ENCODE measurements around the gene KCNH3. TPM values are rescaled to one million over a fixed set of nuclear protein-coding genes. Genes with fewer than 3 reads are reported as not detected.

KCNH3 gene
- total and polyA plus RNA-seq, 2 experiments from 2014 or later, result 0.21 to 0.52 TPM

GRCh38 chr12:49582850-49583249 is 44.0 kb downstream of the KCNH3 start:
- no peak for ATAC-seq
- peaks cover 8% of the 10 kb centered on the region for H3K27me3 Mint-ChIP-seq (ENCODE audit: insufficient read depth, low read depth, poor library complexity)
- TF ChIP-seq STAT1 (IDR thresholded peaks at IDR 0.05; ENCODE audit: unreplicated experiment) (no peak), EZH2 (IDR thresholded peaks at IDR 0.05; ENCODE audit: low read depth, unreplicated experiment) (no peak), CREB1 (CRISPR knock-in tag; IDR thresholded peaks at IDR 0.05; ENCODE audit: low read depth) (no peak), CTCF (conservative IDR thresholded peaks at IDR 0.05; ENCODE audit: low read depth in 2 of 2) (no peak), ZNF331 (CRISPR knock-in tag; IDR thresholded peaks at IDR 0.05; ENCODE audit: low read depth) (no peak), JUNB (IDR thresholded peaks at IDR 0.05; ENCODE audit: unreplicated experiment) (no peak)

DNA sequence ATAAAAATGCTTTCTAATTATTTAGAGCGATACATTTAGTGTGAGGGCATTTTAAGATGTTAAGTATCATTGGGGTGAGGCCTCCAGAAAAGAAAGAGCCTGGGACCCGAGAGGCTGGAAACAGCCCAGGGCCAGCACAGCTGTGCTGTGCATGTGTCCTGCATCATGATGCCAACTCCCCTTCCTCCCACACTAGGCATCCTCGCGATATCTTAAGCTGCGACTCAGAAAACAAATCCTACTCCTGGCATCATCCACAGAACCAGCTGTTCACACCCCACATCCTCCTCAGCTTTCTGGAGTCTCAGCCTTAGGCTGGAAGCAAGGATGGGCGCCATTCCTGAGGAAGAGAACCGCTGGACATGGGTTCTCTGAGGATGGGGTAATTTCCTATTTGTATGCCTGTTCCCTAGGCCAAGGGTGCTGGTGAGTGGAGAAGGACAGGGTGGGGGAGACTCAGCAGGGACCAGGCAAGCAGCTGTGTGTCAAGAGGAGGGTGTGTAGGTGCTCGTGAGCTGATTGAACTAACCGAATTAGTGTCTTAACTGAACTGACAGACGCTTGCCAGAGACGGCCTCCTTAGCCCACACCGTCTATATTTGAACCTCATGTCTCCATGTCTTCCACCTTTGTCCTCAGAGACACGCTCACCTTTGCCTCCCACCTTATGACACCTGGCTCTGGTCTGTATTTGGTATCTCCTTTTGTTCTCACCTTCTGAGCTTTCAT is 44.7 kb downstream of the KCNH3 start:
- Histone ChIP-seq H3K27ac (ENCODE audit: low read depth) (no peak overlapping the region), H3F3A (replicated peaks; ENCODE audit: low read depth) (no peaks in the 10 kb centered on the region), H3K4me3 (no peak overlapping the region), H3K36me3 (ENCODE audit: insufficient read depth) (no peaks in the 10 kb centered on the region), H3K27me3 (ENCODE audit: insufficient read depth) (no peaks in the 10 kb centered on the region), H3K4me1 (ENCODE audit: insufficient read depth) (no peaks in the 10 kb centered on the region), H3K9me2 (ENCODE audit: insufficient read depth) (no peaks in the 10 kb centered on the region), H2AFZ (no peak overlapping the region), H4K20me1 (replicated peaks; ENCODE audit: insufficient read depth) (peaks cover 2% of the 10 kb centered on the region; the same call in 1 of the 2 replicates), H3K79me2 (replicated peaks; ENCODE audit: insufficient read depth) (0 out of 2 replicates have a peak, but pooled peaks cover 14% of the 10 kb centered on the region), H3K4me2 (no peak overlapping the region)
- DNase-seq (ENCODE audit: low spot score) (no peak), ATAC-seq (no peak)
- H3K27ac Mint-ChIP-seq, result no peak overlapping the region
- H3K9me3 Mint-ChIP-seq, result no peaks in the 10 kb centered on the region
- H3K36me3 Mint-ChIP-seq (ENCODE audit: low read depth), result peaks cover 2% of the 10 kb centered on the region; the same call in 1 of the 3 replicates
- H3K27me3 Mint-ChIP-seq (ENCODE audit: insufficient read depth, low read depth, poor library complexity), result peaks cover 11% of the 10 kb centered on the region
- peaks cover 16% of the 10 kb centered on the region for H3K4me1 Mint-ChIP-seq
- H3K4me3 Mint-ChIP-seq, result no peak overlapping the region
- TF ChIP-seq EZH2phosphoT487 (IDR thresholded peaks at IDR 0.05; ENCODE audit: unreplicated experiment), result no peak
- TF ChIP-seq NANOG (IDR thresholded peaks at IDR 0.05; ENCODE audit: borderline replicate concordance), result no peak
- TF ChIP-seq ZNF462 (CRISPR knock-in tag; IDR thresholded peaks at IDR 0.05), result no peak
- TF ChIP-seq ZNF331 (CRISPR knock-in tag; IDR thresholded peaks at IDR 0.05; ENCODE audit: low read depth), result no peak
- no peak for TF ChIP-seq POLR2AphosphoS5 (IDR thresholded peaks at IDR 0.05; ENCODE audit: low read depth)
- no peak for TF ChIP-seq EZH2 (IDR thresholded peaks at IDR 0.05; ENCODE audit: low read depth, unreplicated experiment)
- TF ChIP-seq STAT1 (IDR thresholded peaks at IDR 0.05; ENCODE audit: unreplicated experiment), result no peak
- TF ChIP-seq, protein P1, sequence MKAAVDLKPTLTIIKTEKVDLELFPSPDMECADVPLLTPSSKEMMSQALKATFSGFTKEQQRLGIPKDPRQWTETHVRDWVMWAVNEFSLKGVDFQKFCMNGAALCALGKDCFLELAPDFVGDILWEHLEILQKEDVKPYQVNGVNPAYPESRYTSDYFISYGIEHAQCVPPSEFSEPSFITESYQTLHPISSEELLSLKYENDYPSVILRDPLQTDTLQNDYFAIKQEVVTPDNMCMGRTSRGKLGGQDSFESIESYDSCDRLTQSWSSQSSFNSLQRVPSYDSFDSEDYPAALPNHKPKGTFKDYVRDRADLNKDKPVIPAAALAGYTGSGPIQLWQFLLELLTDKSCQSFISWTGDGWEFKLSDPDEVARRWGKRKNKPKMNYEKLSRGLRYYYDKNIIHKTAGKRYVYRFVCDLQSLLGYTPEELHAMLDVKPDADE (IDR thresholded peaks at IDR 0.05), result no peak
- no peak for TF ChIP-seq ZNF114 (CRISPR knock-in tag; IDR thresholded peaks at IDR 0.05)

More at GRCh38 chr12:49582850-49583249, 44.0 kb downstream of the KCNH3 start:
- Histone ChIP-seq H3K9me2 (ENCODE audit: insufficient read depth) (no peaks in the 10 kb centered on the region), H3K4me2 (no peak overlapping the region), H2AFZ (no peak overlapping the region), H4K20me1 (replicated peaks; ENCODE audit: insufficient read depth) (peaks cover 2% of the 10 kb centered on the region; the same call in 1 of the 2 replicates), H3K4me3 (no peak overlapping the region), H3K27me3 (ENCODE audit: insufficient read depth) (no peaks in the 10 kb centered on the region), H3K27ac (ENCODE audit: low read depth) (no peak overlapping the region), H3F3A (replicated peaks; ENCODE audit: low read depth) (no peaks in the 10 kb centered on the region), H3K36me3 (ENCODE audit: insufficient read depth) (no peaks in the 10 kb centered on the region), H3K4me1 (ENCODE audit: insufficient read depth) (no peaks in the 10 kb centered on the region), H3K79me2 (replicated peaks; ENCODE audit: insufficient read depth) (0 out of 2 replicates have a peak, but pooled peaks cover 14% of the 10 kb centered on the region)
- DNase-seq (ENCODE audit: low spot score), result no peak
- Mint-ChIP-seq H3K4me3 (no peak overlapping the region), H3K4me1 (peaks cover 16% of the 10 kb centered on the region), H3K36me3 (ENCODE audit: low read depth) (peaks cover 2% of the 10 kb centered on the region; the same call in 1 of the 3 replicates), H3K9me3 (no peaks in the 10 kb centered on the region), H3K27ac (no peak overlapping the region)

Data from GM23338 (cell line).